ENCODE results near the gene NAV1.

DNA sequence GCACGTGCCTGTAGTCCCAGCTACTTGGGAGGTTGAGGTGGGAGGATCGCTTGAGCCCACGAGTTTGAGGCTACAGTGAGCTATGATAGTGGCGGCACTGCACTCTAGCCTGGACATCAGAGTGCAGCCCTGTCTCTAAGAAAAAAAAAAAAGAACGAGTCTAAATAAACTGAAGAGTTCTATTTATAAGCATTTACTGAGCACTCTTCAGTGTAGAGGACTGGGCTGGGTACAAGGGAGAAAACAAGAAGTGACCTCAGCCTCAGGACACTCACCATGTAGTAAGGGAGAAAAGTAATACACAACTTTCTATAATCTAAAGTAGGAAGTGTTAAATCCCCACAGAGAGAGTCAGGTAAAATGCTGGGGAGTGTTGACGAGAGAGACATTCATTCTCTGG lies 35.0 kb downstream of the NAV1 start:
- TF ChIP-seq, protein P1, sequence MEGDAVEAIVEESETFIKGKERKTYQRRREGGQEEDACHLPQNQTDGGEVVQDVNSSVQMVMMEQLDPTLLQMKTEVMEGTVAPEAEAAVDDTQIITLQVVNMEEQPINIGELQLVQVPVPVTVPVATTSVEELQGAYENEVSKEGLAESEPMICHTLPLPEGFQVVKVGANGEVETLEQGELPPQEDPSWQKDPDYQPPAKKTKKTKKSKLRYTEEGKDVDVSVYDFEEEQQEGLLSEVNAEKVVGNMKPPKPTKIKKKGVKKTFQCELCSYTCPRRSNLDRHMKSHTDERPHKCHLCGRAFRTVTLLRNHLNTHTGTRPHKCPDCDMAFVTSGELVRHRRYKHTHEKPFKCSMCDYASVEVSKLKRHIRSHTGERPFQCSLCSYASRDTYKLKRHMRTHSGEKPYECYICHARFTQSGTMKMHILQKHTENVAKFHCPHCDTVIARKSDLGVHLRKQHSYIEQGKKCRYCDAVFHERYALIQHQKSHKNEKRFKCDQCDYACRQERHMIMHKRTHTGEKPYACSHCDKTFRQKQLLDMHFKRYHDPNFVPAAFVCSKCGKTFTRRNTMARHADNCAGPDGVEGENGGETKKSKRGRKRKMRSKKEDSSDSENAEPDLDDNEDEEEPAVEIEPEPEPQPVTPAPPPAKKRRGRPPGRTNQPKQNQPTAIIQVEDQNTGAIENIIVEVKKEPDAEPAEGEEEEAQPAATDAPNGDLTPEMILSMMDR (conservative IDR thresholded peaks at IDR 0.05 in 1 of 2, IDR thresholded peaks at IDR 0.05 in 1 of 2; ENCODE audit: extremely low read depth in 1 of 2, insufficient read depth in 1 of 2, low read depth in 1 of 2, low read length in 2 of 2), result no peak
- no peak for TF ChIP-seq EZH2 (IDR thresholded peaks at IDR 0.05; ENCODE audit: borderline replicate concordance, low read length)

Measured in mammary epithelial cell (primary cell).